ENCODE results near the gene PEA15.

DNA sequence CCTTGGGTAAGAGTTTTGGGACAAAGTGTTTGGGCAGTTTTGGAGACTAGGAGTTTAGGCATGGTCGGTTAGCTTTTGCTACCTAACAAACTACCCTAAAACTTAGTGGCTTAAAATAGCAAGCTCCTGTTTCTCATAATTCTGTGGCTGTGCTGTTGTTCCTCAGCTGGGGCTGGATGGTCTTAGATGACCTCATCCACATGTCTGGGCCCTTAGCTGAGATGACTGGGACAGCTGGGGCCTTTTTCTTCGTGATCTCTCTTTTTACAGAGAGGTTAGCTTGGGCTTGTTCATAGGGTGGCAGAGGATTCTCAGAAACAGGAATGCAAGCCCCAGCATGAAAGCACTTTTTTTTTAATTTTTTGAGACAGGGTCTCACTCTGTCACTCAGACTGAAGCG, 47.2 kb upstream of the PEA15 start:
- TF ChIP-seq POLR2A (IDR thresholded peaks at IDR 0.05; ENCODE audit: low read length) (no peak), GATA1 (IDR thresholded peaks at IDR 0.05; ENCODE audit: low read depth, low read length) (no peak)
